CD14-positive monocyte (primary cell): ENCODE results near the gene KCNRG. TPM values are rescaled to one million over a fixed set of nuclear protein-coding genes. Genes with fewer than 3 reads are reported as not detected.

Experiments used
- DNase-seq, 3 donors: peaks; one replicate each; pipeline ENCODE4 v3.0.0-alpha.2; 2011 to 2022
- H2AFZ ChIP-seq: 2 replicates; pipeline ENCODE4 v1.6.0; 2012; ENCODE audit warnings: mild to moderate bottlenecking, low read depth, low read length, inconsistent platforms; ENCODE audit not compliant: insufficient read depth, poor library complexity, severe bottlenecking
- H3K27ac ChIP-seq, 2 donors: 1 replicate in 1 of 2; 2 replicates in 1 of 2; pipeline ENCODE4 v1.5.1; 2012 to 2013; ENCODE audit warnings: low read length in 2 of 2, control low read depth in 1 of 2, inconsistent platforms in 1 of 2, low read depth in 1 of 2, mild to moderate bottlenecking in 1 of 2
- H3K27me3 ChIP-seq, 2 donors: one replicate each; pipeline versions ENCODE4 v1.6.0 to v1.6.1; 2011 to 2013; ENCODE audit warnings: low read length in 2 of 2; ENCODE audit not compliant: control insufficient read depth in 2 of 2, insufficient read depth in 2 of 2
- H3K36me3 ChIP-seq, 2 donors: replicated peaks in 1 of 2; 1 replicate in 1 of 2; 2 replicates in 1 of 2; pipeline versions ENCODE4 v1.5.1 to v1.6.1; 2012 to 2013; ENCODE audit warnings: low read length in 2 of 2, control low read depth in 1 of 2, inconsistent platforms in 1 of 2, mild to moderate bottlenecking in 1 of 2; ENCODE audit not compliant: insufficient read depth in 2 of 2, control insufficient read depth in 1 of 2
- H3K4me1 ChIP-seq, 2 donors: 1 replicate in 1 of 2; 2 replicates in 1 of 2; pipeline versions ENCODE4 v1.5.1 to v1.6.1; 2012 to 2013; ENCODE audit warnings: low read length in 2 of 2, control low read depth in 1 of 2, inconsistent platforms in 1 of 2, mild to moderate bottlenecking in 1 of 2, moderate library complexity in 1 of 2; ENCODE audit not compliant: insufficient read depth in 2 of 2, control insufficient read depth in 1 of 2
- H3K4me2 ChIP-seq: replicated peaks from 2 replicates; pipeline ENCODE3; 2012; ENCODE audit warnings: low read length, moderate library complexity, mild to moderate bottlenecking; ENCODE audit not compliant: poor library complexity, severe bottlenecking; ENCODE audit errors: extremely low read depth
- H3K4me3 ChIP-seq, 3 experiments: fragments of 200-600 bp in 1 of 3; sonication (generic) in 1 of 3; replicated peaks in 1 of 3; 1 replicate in 2 of 3; 2 replicates in 1 of 3; pipeline ENCODE4 v1.5.1; 2011 to 2013; ENCODE audit warnings: low read length in 3 of 3, mild to moderate bottlenecking in 3 of 3, control low read depth in 2 of 3, low read depth in 2 of 3, inconsistent platforms in 1 of 3, moderate library complexity in 1 of 3
- H3K79me2 ChIP-seq: 2 replicates; pipeline ENCODE4 v1.6.0; 2012; ENCODE audit warnings: mild to moderate bottlenecking, control low read depth, inconsistent platforms, low read length, moderate library complexity; ENCODE audit not compliant: insufficient read depth
- H3K9ac ChIP-seq: 2 replicates; pipeline ENCODE4 v1.6.0; 2017; ENCODE audit warnings: low read length, mild to moderate bottlenecking; ENCODE audit not compliant: insufficient read depth, poor library complexity, severe bottlenecking
- H3K9me3 ChIP-seq, 2 donors: replicated peaks in 1 of 2; 1 replicate in 1 of 2; 2 replicates in 1 of 2; pipeline versions ENCODE4 v1.5.1 to v1.6.1; 2012 to 2013; ENCODE audit warnings: low read length in 2 of 2, control low read depth in 1 of 2; ENCODE audit not compliant: control insufficient read depth in 1 of 2, insufficient read depth in 1 of 2
- H4K20me1 ChIP-seq: 2 replicates; pipeline ENCODE4 v1.6.0; 2012; ENCODE audit warnings: mild to moderate bottlenecking, low read length, control low read depth, moderate library complexity; ENCODE audit not compliant: insufficient read depth
- H3K27ac Mint-ChIP-seq, 7 donors: one replicate each; pipeline ENCODE4 v1.8.0; 2020; ENCODE audit warnings: mild to moderate bottlenecking in 7 of 7, mixed read lengths in 7 of 7, moderate library complexity in 6 of 7, inconsistent platforms in 2 of 7
- H3K27me3 Mint-ChIP-seq, 3 donors: one replicate each; pipeline ENCODE4 v1.8.0; 2021 to 2022; ENCODE audit warnings: low read depth in 3 of 3, mild to moderate bottlenecking in 3 of 3, mixed read lengths in 3 of 3, moderate library complexity in 3 of 3, inconsistent platforms in 1 of 3
- H3K36me3 Mint-ChIP-seq, 2 donors: one replicate each; pipeline ENCODE4 v1.8.0; 2020; ENCODE audit warnings: mixed read lengths in 2 of 2, inconsistent platforms in 1 of 2, mild to moderate bottlenecking in 1 of 2
- H3K4me1 Mint-ChIP-seq: one replicate; pipeline ENCODE4 v1.8.0; 2020; ENCODE audit warnings: mild to moderate bottlenecking, mixed read lengths
- H3K4me3 Mint-ChIP-seq, 2 donors: one replicate each; pipeline ENCODE4 v1.8.0; 2020; ENCODE audit warnings: mild to moderate bottlenecking in 2 of 2, mixed read lengths in 2 of 2, moderate library complexity in 1 of 2
- H3K9me3 Mint-ChIP-seq, 7 donors: one replicate each; pipeline ENCODE4 v1.8.0; 2020 to 2022; ENCODE audit warnings: mixed read lengths in 7 of 7, mild to moderate bottlenecking in 6 of 7, moderate library complexity in 6 of 7, inconsistent platforms in 2 of 7
- CTCF ChIP-seq: fragments of 200-600 bp; IDR thresholded peaks from one replicate; pipeline ENCODE4 v1.8.0; 2022; ENCODE audit warnings: antibody characterized with exemption, mild to moderate bottlenecking
- WGBS: methylation state at CpG from one replicate; pipeline ENCODE4 v1.1.5; 2013; ENCODE audit warnings: missing lambda C conversion rate; ENCODE audit not compliant: insufficient coverage; 5-methylcytosine and 5-hydroxymethylcytosine counted together
- intact Hi-C, 2 donors: fragments of 100-400 bp; cut with micrococcal nuclease; formaldehyde crosslinking; loops; one replicate each; pipeline versions ENCODE4 v1.15.0 to v1.15.1; 2023
- polyA plus RNA-seq, 3 donors: library from polyadenylated mRNA; depleted of rRNA in 1 of 3; unstranded in 2 of 3; stranded (reverse) in 1 of 3; fragments of 300-500 nt in 2 of 3; fragments of >200 nt in 1 of 3; fragmentation: Illumina TruSeq in 2 of 3; gene quantifications; 1 replicate in 2 of 3; 2 replicates in 1 of 3; pipeline ENCODE4 v1.2.3, GENCODE V29; 2012 to 2021

The KCNRG gene
- polyA plus RNA-seq, 3 donors = 0.15 to 0.29 TPM; not detected in 1

GRCh38 chr13:50015750-50016149 lies 506 bp downstream of the KCNRG start:
- peaks cover 50 to 73% of the 10 kb centered on the region in 2 donors for H3K36me3 Mint-ChIP-seq
- peak overlapping the region in 5 of 7 donors; percentile 27 to 65 (median 43) for H3K27ac Mint-ChIP-seq
- H3K4me3 Mint-ChIP-seq = no peak overlapping the region
- intact Hi-C loops = no loop called here
- H3K4me2 ChIP-seq = no peak overlapping the region
- no peak overlapping the region for H2AFZ ChIP-seq
- H3K9ac ChIP-seq = no peak overlapping the region
- H3K27me3 ChIP-seq = no peaks in the 10 kb centered on the region
- H3K9me3 ChIP-seq = no peaks in the 10 kb centered on the region
- peak overlapping the region in 1 of 2 donors; percentile 30 for H3K27ac ChIP-seq
- H3K4me3 ChIP-seq = no peak overlapping the region
- TF ChIP-seq CTCF = no peak
- no peaks in the 10 kb centered on the region for H3K4me1 Mint-ChIP-seq
- peaks cover 32% of the 10 kb centered on the region for H3K79me2 ChIP-seq
- no CpG with 5 or more reads among the region's 4 CpGs for WGBS
- peaks cover 62% of the 10 kb centered on the region for H4K20me1 ChIP-seq
- H3K4me1 ChIP-seq = no peaks in the 10 kb centered on the region
- DNase-seq = no peak
- no peaks in the 10 kb centered on the region for H3K27me3 Mint-ChIP-seq
- peaks cover 0 to 2% (median 0%) of the 10 kb centered on the region in 7 donors for H3K9me3 Mint-ChIP-seq
- peaks cover 41 to 87% of the 10 kb centered on the region in 2 donors for H3K36me3 ChIP-seq

GRCh38 chr13:50016444-50016843 lies 1.2 kb downstream of the KCNRG start:
- Histone ChIP-seq H3K9ac (no peak overlapping the region), H3K27ac (no peak overlapping the region), H3K4me3 (no peak overlapping the region), H4K20me1 (peaks cover 55% of the 10 kb centered on the region), H3K79me2 (peaks cover 25% of the 10 kb centered on the region), H3K27me3 (no peaks in the 10 kb centered on the region), H3K9me3 (no peaks in the 10 kb centered on the region), H2AFZ (no peak overlapping the region), H3K4me2 (no peak overlapping the region), H3K36me3 (peaks cover 37 to 87% of the 10 kb centered on the region in 2 donors), H3K4me1 (no peaks in the 10 kb centered on the region)
- Mint-ChIP-seq H3K4me1 (no peaks in the 10 kb centered on the region), H3K9me3 (peaks cover 0 to 2% (median 0%) of the 10 kb centered on the region in 7 donors), H3K27me3 (no peaks in the 10 kb centered on the region), H3K4me3 (no peak overlapping the region), H3K27ac (peak overlapping the region in 2 of 7 donors; percentile 5 to 35), H3K36me3 (peaks cover 47 to 75% of the 10 kb centered on the region in 2 donors)
- DNase-seq = no peak
- intact Hi-C loops = no loop called here
- no CpG with 5 or more reads among the region's 2 CpGs for WGBS
- no peak for TF ChIP-seq CTCF
